GM19372 (cell line): ENCODE results near the gene SEMA7A.

Source experiments
- ATAC-seq: cut with Tn5 transposase; IDR thresholded peaks from one replicate; pipeline ENCODE4 v1.9.1; 2021; ENCODE audit warnings: mild to moderate bottlenecking, low read depth, moderate library complexity; ENCODE audit not compliant: unreplicated experiment

Gene SEMA7A

GRCh38 chr15:74402873-74403587 lies 30.7 kb downstream of the SEMA7A start:
- no peak for ATAC-seq

GRCh38 chr15:74402337-74402841 lies 31.4 kb downstream of the SEMA7A start:
- ATAC-seq, result no peak

GRCh38 chr15:74400915-74401757 lies 32.6 kb downstream of the SEMA7A start:
- no peak for ATAC-seq

- ATAC-seq, result no peak
These were observed 33.4 kb downstream of the SEMA7A start for GRCh38 chr15:74400313-74400860.

- ATAC-seq, result no peak
These were observed 34.0 kb downstream of the SEMA7A start for GRCh38 chr15:74399511-74400312.

GRCh38 chr15:74399100-74399499 lies 34.7 kb downstream of the SEMA7A start:
- no peak for ATAC-seq

GRCh38 chr15:74398183-74398582 lies 35.6 kb downstream of the SEMA7A start:
- ATAC-seq, result no peak

- ATAC-seq, result no peak
These were observed 36.3 kb downstream of the SEMA7A start for GRCh38 chr15:74397239-74398068.

- ATAC-seq, result no peak
These were observed 37.1 kb downstream of the SEMA7A start for GRCh38 chr15:74396445-74397238.

- ATAC-seq, result no peak
These were observed 37.7 kb downstream of the SEMA7A start for GRCh38 chr15:74396146-74396438.

GRCh38 chr15:74395319-74396145 lies 38.2 kb downstream of the SEMA7A start:
- ATAC-seq, result no peak

- no peak for ATAC-seq
These were observed 39.5 kb downstream of the SEMA7A start for GRCh38 chr15:74394090-74394846.

- ATAC-seq, result no peak
These were observed 40.3 kb downstream of the SEMA7A start for GRCh38 chr15:74393423-74393822.

- ATAC-seq, result no peak
These were observed 40.9 kb downstream of the SEMA7A start for GRCh38 chr15:74392902-74393301.

GRCh38 chr15:74392451-74392830 lies 41.3 kb downstream of the SEMA7A start:
- ATAC-seq, result no peak

GRCh38 chr15:74391582-74392450 lies 41.9 kb downstream of the SEMA7A start:
- ATAC-seq, result no peak
